Activated naive CD8-positive, alpha-beta T cell treated with anti-CD3 and anti-CD28 coated beads, Interleukin-2, amount 50 U/mL, for 24 hours (primary cell): ENCODE results near the gene KRT24.

Experiments used
- ATAC-seq: fragments of 150-1000 bp; cut with Tn5 transposase; one replicate; pipeline ENCODE4 v1.10.0; 2021
- DNase-seq: peaks from one replicate; pipeline ENCODE4 v3.0.0; 2021
- H3K27ac Mint-ChIP-seq: one replicate; pipeline ENCODE4 v1.8.0; 2021; ENCODE audit warnings: mild to moderate bottlenecking, mixed read lengths
- H3K27me3 Mint-ChIP-seq: one replicate; pipeline ENCODE4 v1.8.0; 2021; ENCODE audit warnings: mixed read lengths
- H3K36me3 Mint-ChIP-seq: one replicate; pipeline ENCODE4 v1.8.0; 2021; ENCODE audit warnings: low read depth, mixed read lengths
- H3K4me1 Mint-ChIP-seq: one replicate; pipeline ENCODE4 v1.8.0; 2021; ENCODE audit warnings: mixed read lengths
- H3K4me3 Mint-ChIP-seq: one replicate; pipeline ENCODE4 v1.8.0; 2021; ENCODE audit warnings: mild to moderate bottlenecking, moderate library complexity, mixed read lengths
- H3K9me3 Mint-ChIP-seq: one replicate; pipeline ENCODE4 v1.8.0; 2021; ENCODE audit warnings: mixed read lengths

KRT24 gene

DNA sequence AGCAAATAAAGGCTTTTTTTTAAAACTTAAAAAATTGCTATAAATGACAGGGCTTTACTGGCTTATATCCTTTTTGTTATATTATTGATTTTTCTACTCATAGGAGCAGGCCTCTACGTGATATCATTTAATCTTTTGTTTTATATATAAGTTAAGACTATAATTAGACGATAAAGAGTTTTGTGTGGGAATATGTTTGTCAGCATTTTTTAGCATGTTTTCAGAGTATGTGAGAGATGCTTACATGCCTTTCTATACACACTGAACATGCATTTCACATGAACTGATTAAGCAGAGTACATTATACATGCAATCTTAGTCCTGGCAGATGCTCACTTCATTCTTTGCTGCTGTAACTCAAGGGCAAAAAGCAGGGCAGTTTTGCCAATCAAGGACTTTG lies 30.9 kb downstream of the KRT24 start:
- Mint-ChIP-seq H3K9me3 (no peaks in the 10 kb centered on the region), H3K36me3 (no peaks in the 10 kb centered on the region), H3K27me3 (peaks cover 20% of the 10 kb centered on the region), H3K4me1 (no peaks in the 10 kb centered on the region), H3K27ac (no peak overlapping the region), H3K4me3 (no peak overlapping the region)
- no peak for DNase-seq
- ATAC-seq: no peak

GRCh38 chr17:40671282-40671681 lies 32.3 kb downstream of the KRT24 start:
- Mint-ChIP-seq H3K9me3 (no peaks in the 10 kb centered on the region), H3K36me3 (no peaks in the 10 kb centered on the region), H3K27me3 (peaks cover 15% of the 10 kb centered on the region), H3K4me3 (no peak overlapping the region), H3K27ac (no peak overlapping the region), H3K4me1 (no peaks in the 10 kb centered on the region)
- DNase-seq: no peak
- no peak for ATAC-seq

DNA sequence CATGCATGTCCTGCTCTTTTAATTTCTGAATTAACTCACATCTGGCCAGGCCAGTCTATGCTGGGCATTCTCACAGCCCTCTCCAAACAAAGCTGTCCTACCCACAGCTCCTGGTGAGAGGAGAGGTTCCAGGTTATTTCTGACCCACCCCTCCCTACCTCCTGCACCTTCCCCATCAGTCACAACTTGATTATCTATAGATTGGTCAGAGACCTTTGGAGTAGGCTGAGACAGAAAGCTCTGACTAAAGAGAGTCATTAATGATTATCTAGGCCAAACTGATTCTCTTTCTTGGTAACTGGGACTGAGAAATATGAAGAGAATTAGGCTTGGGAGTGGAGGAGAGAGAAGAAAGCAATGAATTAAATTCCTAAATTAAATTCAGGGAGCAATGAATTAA lies 37.2 kb downstream of the KRT24 start:
- peaks cover 6% of the 10 kb centered on the region for H3K4me1 Mint-ChIP-seq
- H3K27me3 Mint-ChIP-seq: peaks cover 29% of the 10 kb centered on the region
- H3K36me3 Mint-ChIP-seq: no peaks in the 10 kb centered on the region
- H3K27ac Mint-ChIP-seq: no peak overlapping the region
- ATAC-seq: no peak
- H3K9me3 Mint-ChIP-seq: no peaks in the 10 kb centered on the region
- no peak for DNase-seq
- no peak overlapping the region for H3K4me3 Mint-ChIP-seq

DNA sequence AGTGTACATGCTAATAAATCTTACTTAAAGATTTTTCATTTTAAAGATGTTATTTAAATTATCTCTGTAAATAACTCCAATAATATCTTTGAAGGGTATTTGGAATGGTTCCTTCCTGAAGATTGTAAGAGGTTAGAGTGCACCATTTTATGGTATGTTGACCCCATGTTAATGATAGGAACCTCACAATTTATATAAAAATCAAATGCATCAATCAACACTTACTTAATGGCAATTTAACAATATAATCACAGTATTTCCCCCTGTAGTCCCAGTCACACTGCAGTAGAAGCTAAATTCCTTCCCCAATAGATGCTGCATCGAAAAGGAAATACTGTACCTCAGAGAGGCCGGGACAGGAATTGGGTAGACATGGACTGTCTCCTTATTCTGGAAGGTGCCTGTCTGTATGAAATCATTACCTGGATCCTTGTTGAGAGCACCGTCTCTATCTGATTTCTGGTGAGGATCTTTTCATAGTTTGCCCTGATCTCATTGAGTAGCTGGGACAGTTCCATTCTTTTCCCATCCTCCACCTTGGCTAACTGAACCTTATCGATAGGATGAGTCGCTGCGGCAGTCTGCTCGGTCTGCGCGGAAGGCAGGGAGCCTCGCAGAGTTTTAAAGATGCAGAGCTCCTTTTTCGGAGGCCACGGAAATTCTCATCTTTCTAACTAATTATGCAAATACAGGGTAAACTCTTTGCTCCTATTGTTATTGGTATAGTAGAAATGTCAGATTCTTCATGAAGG lies 38.8 kb downstream of the KRT24 start, which contains the start of gene KRT222:
Gene KRT222, minus strand, starts transcription at position 596 of the 752 bp plus-strand sequence. Its CDS starts 78 bp downstream, at position 518.
- Mint-ChIP-seq H3K36me3 (no peaks in the 10 kb centered on the region), H3K27ac (no peak within 1 kb of the TSS), H3K27me3 (peaks cover 29% of the 10 kb centered on the region), H3K9me3 (no peaks in the 10 kb centered on the region), H3K4me3 (peak within 1 kb of the TSS; percentile 61), H3K4me1 (peaks cover 9% of the 10 kb centered on the region)
- DNase-seq: no peak
- ATAC-seq: no peak

GRCh38 chr17:40663252-40663651 lies 40.3 kb downstream of the KRT24 start:
- Mint-ChIP-seq H3K27me3 (peaks cover 38% of the 10 kb centered on the region), H3K27ac (no peak overlapping the region), H3K36me3 (peaks cover 2% of the 10 kb centered on the region), H3K9me3 (no peaks in the 10 kb centered on the region), H3K4me3 (no peak overlapping the region), H3K4me1 (peaks cover 10% of the 10 kb centered on the region)
- DNase-seq (no peak), ATAC-seq (no peak)

GRCh38 chr17:40659911-40660310 lies 43.6 kb downstream of the KRT24 start:
- Mint-ChIP-seq H3K4me1 (peaks cover 7% of the 10 kb centered on the region), H3K27me3 (peaks cover 32% of the 10 kb centered on the region), H3K9me3 (no peaks in the 10 kb centered on the region), H3K36me3 (peaks cover 2% of the 10 kb centered on the region), H3K27ac (peak overlapping the region; percentile 19), H3K4me3 (no peak overlapping the region)
- DNase-seq (no peak), ATAC-seq (no peak)

DNA sequence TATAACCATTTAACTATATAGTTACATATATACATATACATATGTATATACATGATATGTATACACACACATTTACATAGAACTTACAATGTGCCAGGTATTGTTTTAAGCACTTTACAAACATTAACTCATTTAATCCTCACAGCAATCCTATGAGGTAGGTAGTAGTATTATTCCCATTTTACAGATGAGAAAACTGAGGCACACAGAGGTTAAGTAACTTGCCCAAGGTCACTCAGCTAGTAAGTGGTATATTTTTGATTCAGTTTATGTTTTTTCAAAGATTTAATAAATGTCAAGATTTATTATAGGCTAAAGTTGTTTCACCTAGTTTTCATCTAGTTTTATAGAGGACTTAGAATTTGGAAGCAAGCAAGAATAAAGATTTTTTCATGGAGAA lies 45.2 kb downstream of the KRT24 start:
- no peak for ATAC-seq
- H3K9me3 Mint-ChIP-seq: no peaks in the 10 kb centered on the region
- H3K27ac Mint-ChIP-seq: no peak overlapping the region
- H3K27me3 Mint-ChIP-seq: peaks cover 23% of the 10 kb centered on the region
- H3K4me1 Mint-ChIP-seq: peaks cover 4% of the 10 kb centered on the region
- H3K4me3 Mint-ChIP-seq: no peak overlapping the region
- peaks cover 2% of the 10 kb centered on the region for H3K36me3 Mint-ChIP-seq
- DNase-seq: no peak

- Mint-ChIP-seq H3K27me3 (peaks cover 2% of the 10 kb centered on the region), H3K36me3 (peaks cover 1% of the 10 kb centered on the region), H3K4me1 (peaks cover 9% of the 10 kb centered on the region), H3K27ac (no peak overlapping the region), H3K4me3 (no peak overlapping the region), H3K9me3 (no peaks in the 10 kb centered on the region)
- no peak for ATAC-seq
- no peak for DNase-seq
These were observed 51.6 kb downstream of the KRT24 start for GRCh38 chr17:40651939-40652338.

GRCh38 chr17:40648384-40648968 lies 55.1 kb downstream of the KRT24 start:
- peak overlapping the region; percentile 85 for H3K4me3 Mint-ChIP-seq
- peak overlapping the region; percentile 99 for H3K27ac Mint-ChIP-seq
- no peaks in the 10 kb centered on the region for H3K9me3 Mint-ChIP-seq
- H3K4me1 Mint-ChIP-seq: peaks cover 41% of the 10 kb centered on the region
- H3K27me3 Mint-ChIP-seq: no peaks in the 10 kb centered on the region
- peaks cover 21% of the 10 kb centered on the region for H3K36me3 Mint-ChIP-seq
- ATAC-seq (no peak), DNase-seq (no peak)
